H7 (cell line): Measurements from ENCODE around the gene ADARB2. TPM values are rescaled to one million over a fixed set of nuclear protein-coding genes. Genes with fewer than 3 reads are reported as not detected.
"Not testable (repeated sequence)": the region's sequence is repeated elsewhere in the genome, so short reads cannot be mapped to it uniquely, and the experiment has no call there.

ENCODE experiments used
- DNase-seq: peaks from one replicate; pipeline ENCODE4 v3.0.0; 2012
- H3K27me3 ChIP-seq: 2 replicates; pipeline ENCODE4 v1.6.0; 2011; ENCODE audit warnings: mild to moderate bottlenecking, low read length; ENCODE audit not compliant: control insufficient read depth, insufficient read depth
- H3K36me3 ChIP-seq: replicated peaks from 2 replicates; pipeline ENCODE4 v1.5.1; 2011; ENCODE audit warnings: low read length; ENCODE audit not compliant: control insufficient read depth, insufficient read depth
- H3K4me3 ChIP-seq: 2 replicates; pipeline ENCODE4 v1.5.1; 2011; ENCODE audit warnings: low read depth, mild to moderate bottlenecking, control low read depth, low read length, moderate library complexity; ENCODE audit not compliant: insufficient read depth
- total RNA-seq: library from RNA; depleted of rRNA; stranded (reverse); fragments of >200 nt; shearing (Covaris generic); gene quantifications from 2 replicates; pipeline ENCODE4 v1.2.3, GENCODE V29; 2014

ADARB2 gene
- total RNA-seq, 1 experiment from 2014 or later = 1.5 TPM

GRCh38 chr10:1468811-1469210 lies 268.5 kb downstream of the ADARB2 start:
- no peak for DNase-seq
- Histone ChIP-seq H3K27me3 (no peaks in the 10 kb centered on the region), H3K4me3 (no peak overlapping the region), H3K36me3 (no peaks in the 10 kb centered on the region)

- H3K27me3 ChIP-seq = no peaks in the 10 kb centered on the region
- peak; percentile 21 for DNase-seq
- H3K4me3 ChIP-seq = no peak overlapping the region
- H3K36me3 ChIP-seq = no peaks in the 10 kb centered on the region
Measured at GRCh38 chr10:1467334-1468076, 269.8 kb downstream of the ADARB2 start.

- peak; percentile 58 for DNase-seq
- Histone ChIP-seq H3K4me3 (no peak overlapping the region), H3K27me3 (no peaks in the 10 kb centered on the region), H3K36me3 (no peaks in the 10 kb centered on the region)
Measured at GRCh38 chr10:1465993-1466764, 271.1 kb downstream of the ADARB2 start.

- H3K27me3 ChIP-seq = no peaks in the 10 kb centered on the region
- H3K36me3 ChIP-seq = no peaks in the 10 kb centered on the region
- no peak overlapping the region for H3K4me3 ChIP-seq
- DNase-seq = peak; percentile 46
Measured at GRCh38 chr10:1465418-1465911, 271.9 kb downstream of the ADARB2 start.

- no peaks in the 10 kb centered on the region for H3K27me3 ChIP-seq
- H3K4me3 ChIP-seq = no peak overlapping the region
Measured at GRCh38 chr10:1464881-1465417, 272.4 kb downstream of the ADARB2 start.

GRCh38 chr10:1463971-1464370 lies 273.4 kb downstream of the ADARB2 start:
- DNase-seq, H3K4me3 ChIP-seq, H3K36me3 ChIP-seq, H3K27me3 ChIP-seq: not testable (repeated sequence)

More at GRCh38 chr10:1464881-1465417, 272.4 kb downstream of the ADARB2 start:
- peak; percentile 52 for DNase-seq
- H3K36me3 ChIP-seq = no peaks in the 10 kb centered on the region

GRCh38 chr10:1462994-1463633 lies 274.2 kb downstream of the ADARB2 start:
- Histone ChIP-seq H3K4me3 (no peak overlapping the region), H3K27me3 (no peaks in the 10 kb centered on the region), H3K36me3 (no peaks in the 10 kb centered on the region)
- no peak for DNase-seq

GRCh38 chr10:1462521-1462920 lies 274.8 kb downstream of the ADARB2 start:
- H3K27me3 ChIP-seq = no peaks in the 10 kb centered on the region
- H3K36me3 ChIP-seq = no peaks in the 10 kb centered on the region
- no peak overlapping the region for H3K4me3 ChIP-seq
- DNase-seq = no peak

GRCh38 chr10:1462032-1462431 lies 275.3 kb downstream of the ADARB2 start:
- H3K36me3 ChIP-seq = no peaks in the 10 kb centered on the region
- H3K4me3 ChIP-seq = no peak overlapping the region
- H3K27me3 ChIP-seq = no peaks in the 10 kb centered on the region
- no peak for DNase-seq

GRCh38 chr10:1461016-1461415 lies 276.3 kb downstream of the ADARB2 start:
- Histone ChIP-seq H3K27me3 (no peaks in the 10 kb centered on the region), H3K36me3 (no peaks in the 10 kb centered on the region), H3K4me3 (no peak overlapping the region)
- no peak for DNase-seq

GRCh38 chr10:1459664-1460063 lies 277.7 kb downstream of the ADARB2 start:
- not testable (repeated sequence) for H3K27me3 ChIP-seq, DNase-seq, H3K36me3 ChIP-seq, H3K4me3 ChIP-seq

GRCh38 chr10:1454951-1455350 lies 282.4 kb downstream of the ADARB2 start:
- Histone ChIP-seq H3K27me3 (no peaks in the 10 kb centered on the region), H3K36me3 (no peaks in the 10 kb centered on the region), H3K4me3 (no peak overlapping the region)
- no peak for DNase-seq

- Histone ChIP-seq H3K27me3 (no peaks in the 10 kb centered on the region), H3K36me3 (no peaks in the 10 kb centered on the region), H3K4me3 (no peak overlapping the region)
- DNase-seq = no peak
Measured at GRCh38 chr10:1454428-1454827, 282.9 kb downstream of the ADARB2 start.

- Histone ChIP-seq H3K36me3 (no peaks in the 10 kb centered on the region), H3K27me3 (no peaks in the 10 kb centered on the region), H3K4me3 (no peak overlapping the region)
- DNase-seq = no peak
Measured at GRCh38 chr10:1452777-1453176, 284.5 kb downstream of the ADARB2 start.
